Kidney capillary endothelial cell (primary cell): Measurements from ENCODE around the gene PHLDB3.
"Not testable (repeated sequence)": the region's sequence is repeated elsewhere in the genome, so short reads cannot be mapped to it uniquely, and the experiment has no call there.

Experiments used
- DNase-seq: peaks from one replicate; pipeline ENCODE4 v3.0.0-alpha.2; 2018; ENCODE audit warnings: low spot score

PHLDB3 gene

DNA sequence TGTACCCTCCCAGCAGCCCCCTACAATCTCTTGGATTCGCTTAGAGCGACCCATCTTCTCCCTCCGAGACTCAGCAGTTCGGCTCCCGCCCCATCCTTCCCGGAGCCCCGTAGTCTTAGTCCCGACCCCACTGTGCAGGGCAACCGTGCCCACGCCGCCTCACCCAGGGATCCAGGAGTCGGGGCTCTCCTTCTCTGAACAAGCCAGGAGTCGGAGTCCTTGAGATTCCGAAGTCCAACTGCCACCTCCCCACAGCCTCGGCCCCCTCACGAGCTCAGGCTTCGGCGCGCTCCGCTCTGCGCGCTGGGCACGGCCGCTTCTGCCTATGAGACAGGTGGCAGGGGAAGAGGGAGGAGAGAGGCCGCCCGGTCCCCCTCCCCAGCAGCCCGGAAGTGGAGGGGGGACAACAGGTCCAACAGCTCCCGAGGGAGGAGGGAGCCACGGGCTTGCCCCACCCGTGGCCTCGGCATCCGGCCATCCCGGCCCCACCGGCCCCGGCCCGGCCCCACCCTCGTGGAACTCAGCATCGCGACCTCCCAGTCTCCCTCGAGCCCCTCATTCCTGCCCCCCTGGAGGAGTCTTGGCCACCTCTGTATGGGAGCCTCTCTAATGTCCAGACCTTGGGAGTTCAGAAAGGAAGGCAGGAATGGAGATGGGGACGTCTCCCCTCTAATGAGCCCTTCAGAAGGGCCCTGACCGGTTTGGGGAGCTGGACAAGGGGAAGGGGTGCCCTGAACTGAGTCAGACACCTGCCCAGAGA, at the start of gene PHLDB3:
TSS of gene PHLDB3 (minus strand) at position 321 of the 760 bp plus-strand sequence. CDS start 628 bp downstream, outside the sequence.
- DNase-seq, result no peak

DNA sequence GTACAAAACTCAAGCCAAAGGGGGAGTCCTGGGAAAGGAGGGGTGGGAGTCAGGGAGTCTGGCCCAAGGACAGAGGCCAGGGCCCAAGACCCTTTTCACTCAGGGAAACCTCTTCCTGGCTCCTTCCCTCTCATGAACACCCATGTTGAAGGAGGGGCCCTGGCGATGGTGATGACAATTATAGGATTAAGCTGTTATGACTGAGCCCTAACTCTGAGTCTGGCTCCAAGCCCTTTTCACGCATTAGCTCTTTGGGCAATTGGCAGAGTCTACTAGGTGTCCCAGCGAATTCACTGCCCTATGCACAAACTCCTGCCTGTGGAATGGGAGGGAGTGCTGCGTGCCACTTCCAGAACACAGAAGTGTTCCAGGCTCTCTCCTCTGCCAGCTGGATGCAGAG, 49.1 kb upstream of the PHLDB3 start:
- no peak for DNase-seq

DNA sequence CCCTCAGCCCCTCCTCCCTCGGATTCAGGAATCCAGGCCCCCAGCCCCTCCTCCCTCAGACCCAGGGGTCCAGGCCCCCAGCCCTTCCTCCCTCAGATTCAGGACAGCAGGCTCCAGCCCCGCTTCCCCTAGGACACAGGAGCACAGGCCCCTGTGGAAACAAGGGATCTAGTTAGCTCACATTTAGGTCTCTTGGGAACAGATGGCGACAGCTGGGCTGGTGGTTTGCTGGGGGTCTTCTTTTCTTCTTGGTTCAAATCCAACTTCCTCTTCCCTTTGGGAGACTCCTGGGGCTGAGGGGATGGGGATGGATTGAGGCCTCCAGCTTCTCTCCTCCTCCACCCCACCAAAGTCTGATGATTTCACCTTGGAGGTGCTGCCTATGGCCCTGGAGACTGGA, 48.1 kb upstream of the PHLDB3 start:
- DNase-seq, result no peak

DNA sequence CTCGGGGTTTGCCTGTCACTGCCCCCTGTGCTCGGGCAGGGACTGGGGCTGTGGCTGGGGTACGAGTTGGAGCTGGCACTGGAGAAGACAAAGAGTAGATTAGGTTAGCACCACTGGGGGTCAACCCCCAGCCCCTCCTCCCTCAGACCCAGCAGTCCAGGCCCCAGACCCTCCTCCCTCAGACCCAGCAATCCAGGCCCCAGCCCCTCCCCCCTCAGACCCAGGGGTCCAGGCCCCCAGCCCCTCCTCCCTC, 47.6 kb upstream of the PHLDB3 start:
- no peak for DNase-seq

DNA sequence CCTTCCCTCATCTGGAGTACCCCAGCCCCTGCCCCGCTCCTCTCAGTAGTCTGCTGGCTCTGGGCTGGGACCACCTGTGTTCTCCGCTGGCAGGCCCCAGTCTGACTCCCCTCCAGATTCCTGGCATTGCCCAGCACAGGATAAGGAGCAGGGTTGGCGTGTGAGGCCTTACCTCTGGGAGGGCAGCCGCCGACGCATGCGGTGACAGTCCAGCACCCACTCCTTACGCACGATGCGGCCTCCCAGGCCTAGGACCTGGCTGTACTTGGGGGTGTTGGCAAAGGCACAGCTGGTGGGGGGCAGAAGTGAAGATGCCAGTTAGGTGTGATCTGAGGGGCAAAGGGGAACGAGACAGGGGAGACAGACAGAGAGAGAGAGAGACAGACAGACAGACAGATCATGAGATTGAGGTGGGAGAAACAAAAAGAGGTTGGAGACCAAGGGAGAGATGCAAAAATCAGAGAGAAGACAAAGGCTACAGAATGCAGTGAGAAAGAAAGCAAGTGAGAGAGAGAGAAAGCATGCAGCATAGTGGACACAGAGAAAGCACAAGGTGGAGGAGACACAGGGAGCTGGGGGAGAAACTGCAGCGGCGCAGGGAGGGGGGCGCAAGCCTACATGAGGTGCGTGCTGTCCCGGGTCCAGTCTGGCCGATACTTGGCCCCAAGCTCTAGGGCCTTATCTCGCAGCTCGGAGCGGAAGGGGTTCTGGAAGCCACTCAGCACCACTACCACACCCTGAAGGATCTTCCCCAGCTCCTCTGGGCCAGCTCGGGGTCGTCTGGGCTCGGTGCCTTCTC, 47.1 kb upstream of the PHLDB3 start:
- DNase-seq, result no peak

DNA sequence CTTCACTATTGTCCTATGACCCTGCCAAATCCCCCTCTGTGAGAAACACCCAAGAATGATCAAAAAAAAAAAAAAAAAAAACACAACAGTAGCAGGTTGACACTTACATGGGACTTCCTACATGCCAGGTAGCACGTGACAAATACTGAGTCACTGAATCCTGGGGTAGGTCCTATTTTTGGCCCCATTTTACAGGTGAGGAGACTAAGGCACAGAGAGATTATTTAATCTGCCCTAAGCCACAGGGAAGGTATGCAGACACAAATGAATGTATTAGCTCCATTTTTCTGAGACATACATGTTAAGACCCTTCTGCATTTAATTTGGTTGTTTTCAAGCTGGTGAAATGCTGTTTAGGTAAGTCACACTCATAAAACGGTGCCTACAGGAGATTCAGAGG, 44.2 kb upstream of the PHLDB3 start:
- DNase-seq, result no peak

DNA sequence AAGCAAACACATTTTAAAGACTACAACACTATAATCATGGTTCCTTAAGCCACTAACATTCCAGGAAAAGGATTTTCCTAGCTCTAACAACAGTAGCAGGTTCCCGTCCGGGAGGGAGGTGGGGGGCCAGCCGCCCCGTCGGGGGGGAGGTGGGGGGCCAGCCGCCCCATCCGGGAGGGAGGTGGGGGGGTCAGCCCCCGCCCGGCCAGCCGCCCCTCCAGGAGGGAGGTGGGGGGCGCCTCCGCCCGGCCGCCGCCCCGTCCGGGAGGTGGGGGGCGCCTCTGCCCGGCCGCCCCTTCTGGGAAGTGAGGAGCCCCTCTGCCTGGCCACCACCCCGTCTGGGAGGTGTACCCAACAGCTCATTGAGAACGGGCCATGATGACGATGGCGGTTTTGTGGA, 43.4 kb upstream of the PHLDB3 start:
- DNase-seq, result not testable (repeated sequence)

DNA sequence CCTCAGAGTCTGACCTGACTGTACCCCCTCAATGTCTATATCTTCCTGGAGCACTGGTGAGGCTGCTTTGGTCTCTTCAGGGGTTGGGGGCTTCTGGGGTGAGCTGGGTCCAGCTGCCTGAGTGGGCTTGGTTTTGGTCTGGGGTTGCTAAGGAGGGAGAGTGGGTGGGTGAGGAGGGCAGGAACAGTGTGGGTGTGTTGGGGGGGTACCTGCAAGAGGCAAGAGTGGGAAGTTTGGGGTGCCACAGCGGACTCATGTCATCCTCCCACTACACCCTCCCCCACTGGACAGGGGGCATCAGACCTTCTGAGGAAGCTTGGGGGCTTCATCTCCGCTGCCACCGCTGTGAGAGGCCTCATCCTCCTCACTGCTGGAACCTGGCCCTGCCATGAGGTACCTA, 42.0 kb upstream of the PHLDB3 start:
- no peak for DNase-seq

DNA sequence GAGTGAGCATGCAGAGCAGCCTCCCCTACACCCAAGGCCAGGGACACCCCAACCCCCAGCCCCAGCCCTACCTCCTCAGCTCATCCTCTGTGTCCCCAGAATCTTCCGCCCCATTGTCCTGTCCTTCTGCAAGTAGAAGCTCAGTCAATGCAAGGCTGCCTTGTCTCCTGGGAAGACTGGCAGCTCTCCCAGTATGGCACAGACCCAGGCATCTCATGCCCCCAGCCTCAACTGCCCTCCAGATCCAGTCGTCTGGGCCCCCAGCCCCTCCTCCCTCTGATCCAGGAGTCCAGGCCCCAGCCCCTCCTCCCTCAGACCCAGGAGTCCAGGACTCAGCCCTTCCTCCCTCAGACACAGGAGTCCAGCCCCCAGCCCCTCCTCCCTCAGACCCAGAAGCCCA, 41.4 kb upstream of the PHLDB3 start:
- no peak for DNase-seq

DNA sequence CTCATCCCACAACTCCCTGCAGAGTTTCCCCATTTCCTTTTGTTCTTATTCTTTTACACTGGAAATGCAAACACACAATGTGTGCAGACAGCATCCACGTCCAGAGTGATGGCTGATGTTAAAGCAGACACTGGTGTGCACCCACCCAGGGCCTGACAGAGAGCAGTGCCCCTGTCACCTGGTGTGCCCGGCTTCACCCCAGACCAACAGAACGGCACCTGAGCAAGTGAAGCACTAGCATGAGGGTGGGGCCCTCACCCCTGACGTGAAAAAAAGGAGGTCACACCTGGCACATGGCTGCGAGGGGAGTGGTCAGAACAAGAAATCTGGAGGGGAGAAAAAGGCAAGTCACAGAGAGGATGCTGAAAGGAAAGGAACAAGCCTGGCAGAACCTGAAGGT, 40.7 kb upstream of the PHLDB3 start:
- DNase-seq, result no peak

DNA sequence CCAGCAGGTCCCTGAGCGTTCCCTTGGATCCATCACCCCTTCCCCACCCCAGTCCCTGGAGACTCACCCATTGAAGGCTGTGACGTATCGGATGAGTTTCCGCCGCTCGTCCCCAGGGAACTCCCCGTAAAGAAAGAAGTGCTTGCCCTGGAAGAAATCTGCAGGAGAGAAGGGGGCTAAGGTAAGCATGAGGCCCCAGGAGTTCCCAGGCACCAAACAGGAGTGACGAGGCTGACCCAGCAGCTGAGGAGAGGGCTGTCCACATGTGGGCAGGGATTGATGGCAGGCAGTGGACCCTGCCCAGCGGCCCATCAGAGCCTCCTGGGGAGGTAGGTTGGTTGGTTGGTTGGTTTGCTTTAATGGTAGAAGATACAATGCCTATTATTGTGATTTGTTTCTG, 39.5 kb upstream of the PHLDB3 start:
- no peak for DNase-seq

DNA sequence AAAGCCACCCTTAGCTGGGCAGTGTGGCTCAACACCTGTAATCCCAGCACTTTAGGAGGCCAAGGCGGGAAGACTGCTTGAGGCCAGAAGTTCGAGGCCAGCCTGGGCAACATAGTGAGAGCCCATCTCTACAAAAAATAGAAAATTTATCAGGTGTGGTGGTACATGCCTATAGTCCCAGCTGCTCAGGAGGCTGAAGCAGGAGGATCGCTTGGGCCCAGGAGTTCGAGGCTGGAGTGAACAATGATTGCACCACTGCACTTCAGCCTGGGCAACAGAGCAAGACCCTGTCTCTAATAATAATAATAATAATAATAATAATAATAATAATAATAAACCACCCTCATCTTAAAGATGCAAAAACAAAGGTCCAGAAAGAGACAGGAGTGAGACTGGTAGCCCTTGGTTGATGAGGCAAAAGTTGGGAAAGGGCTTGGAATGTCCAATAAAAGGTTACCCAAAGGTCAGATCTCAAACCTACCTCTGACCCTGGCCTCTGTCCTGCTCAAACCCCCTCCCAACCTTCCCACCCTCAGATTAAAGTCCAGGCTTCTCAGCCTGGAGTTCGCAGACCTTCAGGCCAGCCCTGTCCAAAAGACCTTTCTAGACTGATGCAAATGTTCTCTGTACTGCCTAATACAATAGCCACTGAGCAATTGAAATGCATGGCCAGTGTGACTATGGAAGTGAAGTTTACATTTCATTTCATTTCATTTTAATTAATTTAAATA, 37.5 kb upstream of the PHLDB3 start:
- DNase-seq, result no peak

DNA sequence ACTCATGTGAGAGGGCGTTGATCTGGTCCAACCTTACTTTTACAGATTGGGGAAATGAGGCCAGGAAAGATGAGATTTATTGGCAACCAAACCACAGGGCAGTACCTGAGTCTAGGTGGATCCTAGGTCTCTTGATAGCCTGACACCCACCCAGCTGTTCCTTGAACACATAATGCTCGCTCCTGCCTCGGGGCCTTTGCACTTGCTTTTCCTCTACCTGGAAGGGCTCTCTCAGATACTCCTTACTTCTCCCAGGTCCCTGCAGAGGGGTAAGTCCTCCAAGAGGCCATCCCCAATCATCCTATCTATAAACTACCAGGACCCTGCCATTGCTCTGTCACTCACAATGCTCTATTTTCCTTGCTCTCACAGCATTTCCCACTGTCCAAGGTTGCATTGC, 35.8 kb upstream of the PHLDB3 start:
- no peak for DNase-seq

DNA sequence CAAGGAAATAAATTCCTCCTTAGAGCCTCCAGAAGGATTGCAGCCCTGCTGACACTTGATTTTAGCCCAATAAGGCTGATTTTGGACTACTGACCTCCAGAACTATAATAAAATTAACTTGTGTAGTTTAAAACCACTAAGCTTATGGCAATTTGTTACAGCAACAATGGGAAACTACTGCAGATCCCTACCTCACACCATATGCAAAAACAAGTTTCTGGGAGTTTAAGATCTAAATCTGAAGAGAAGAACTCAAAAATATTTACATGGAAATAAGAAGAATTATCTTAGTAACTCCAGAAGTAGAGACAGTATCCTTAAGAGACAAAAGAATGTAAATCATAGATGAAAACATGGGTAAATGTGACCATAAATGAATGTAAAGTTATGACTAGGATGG, 34.4 kb upstream of the PHLDB3 start:
- no peak for DNase-seq

DNA sequence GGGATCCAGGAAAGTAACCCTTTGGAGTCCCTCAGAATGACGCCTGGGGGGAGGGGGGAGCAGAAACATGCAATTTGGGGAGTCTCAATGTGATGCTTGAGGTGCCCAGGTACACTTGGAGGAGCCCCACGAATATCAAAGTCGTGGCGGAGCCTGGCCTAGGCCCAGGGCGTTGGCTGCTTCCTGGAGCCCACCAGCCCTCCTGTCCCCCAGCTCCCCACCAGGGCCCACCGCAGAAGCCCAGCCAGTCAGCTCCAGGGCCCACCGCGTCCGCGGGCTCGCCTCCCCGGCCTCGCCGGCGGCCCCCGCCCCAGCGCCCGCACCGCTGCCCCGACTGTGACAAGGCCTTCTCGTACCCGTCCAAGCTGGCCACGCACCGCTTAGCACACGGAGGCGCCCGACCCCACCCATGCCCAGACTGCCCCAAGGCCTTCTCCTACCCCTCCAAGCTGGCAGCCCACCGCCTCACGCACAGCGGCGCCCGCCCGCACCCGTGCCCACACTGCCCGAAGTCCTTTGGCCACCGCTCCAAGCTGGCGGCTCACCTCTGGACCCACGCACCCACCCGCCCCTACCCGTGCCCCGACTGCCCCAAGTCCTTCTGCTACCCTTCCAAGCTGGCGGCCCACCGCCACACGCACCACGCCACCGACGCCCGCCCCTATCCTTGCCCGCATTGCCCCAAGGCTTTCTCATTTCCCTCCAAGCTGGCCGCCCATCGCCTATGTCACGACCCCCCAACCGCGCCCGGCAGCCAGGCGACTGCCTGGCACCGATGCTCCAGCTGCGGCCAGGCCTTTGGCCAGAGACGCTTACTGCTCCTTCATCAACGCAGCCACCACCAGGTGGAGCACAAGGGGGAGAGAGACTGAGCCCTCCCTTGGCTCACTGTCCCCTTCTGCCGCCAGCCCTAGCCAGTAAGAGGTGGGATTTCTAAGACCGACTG, 30.5 kb upstream of the PHLDB3 start:
- DNase-seq, result peak; percentile 68

DNA sequence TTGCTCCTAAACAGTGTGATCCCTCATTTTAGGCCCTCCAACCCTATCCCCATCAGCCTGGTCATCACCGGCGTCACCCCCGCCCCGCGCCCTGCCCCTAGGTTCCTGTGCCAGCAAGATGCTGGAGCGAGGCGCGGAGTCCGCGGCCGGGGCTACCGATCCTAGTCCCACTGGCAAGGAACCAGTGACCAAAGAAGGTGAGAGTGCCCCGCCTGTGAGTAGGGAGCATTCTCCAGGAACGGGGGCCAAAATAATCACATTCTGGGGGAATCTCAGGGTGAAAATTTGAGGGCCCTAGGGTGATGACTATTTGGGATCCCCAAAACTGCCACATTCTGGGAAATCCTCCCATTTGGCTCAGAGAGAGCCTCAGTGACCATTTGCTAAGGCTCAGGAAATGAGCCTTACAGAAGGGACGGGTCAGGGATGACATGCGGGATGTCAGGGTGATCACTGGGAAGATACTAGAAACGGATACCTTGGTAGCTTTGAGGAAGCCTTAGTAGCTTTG, 29.8 kb upstream of the PHLDB3 start:
- DNase-seq, result no peak

DNA sequence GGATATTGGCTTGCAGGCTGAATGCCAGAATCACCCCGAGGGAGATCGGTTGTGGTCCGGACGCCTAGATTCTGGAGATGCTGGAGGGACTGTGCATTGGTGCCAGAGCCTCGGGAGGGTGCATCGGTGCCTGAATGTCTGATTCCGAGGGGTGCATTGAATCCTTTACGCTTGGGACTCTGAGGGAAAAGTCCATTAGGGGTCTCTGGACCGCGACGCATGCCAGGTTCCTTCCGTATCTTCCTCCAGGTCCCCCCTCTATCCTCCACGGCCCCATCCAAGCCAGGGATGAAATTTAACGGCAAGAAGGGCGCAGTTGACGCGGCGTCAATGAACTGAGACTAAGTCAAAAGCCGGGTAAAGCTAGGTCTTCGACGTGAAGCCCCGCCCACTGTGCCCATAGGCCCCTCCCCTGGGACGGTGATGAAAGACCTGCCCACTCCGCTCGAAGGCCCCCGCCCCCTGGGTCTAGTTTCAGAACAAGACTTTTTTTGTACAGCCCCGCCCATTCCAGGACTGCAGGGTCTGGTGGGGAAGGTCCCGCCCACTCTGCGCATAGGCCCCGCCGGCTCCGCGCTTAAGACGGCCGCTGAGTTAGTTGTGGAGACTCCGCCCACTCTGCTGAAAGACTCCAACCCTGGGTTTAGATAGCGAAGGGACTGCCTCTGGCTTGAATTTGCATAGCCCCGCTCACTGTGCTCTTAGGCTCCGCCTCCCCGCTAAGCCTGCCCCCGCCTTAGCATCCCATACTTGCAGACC, 29.2 kb upstream of the PHLDB3 start:
- DNase-seq, result peak; percentile 99

DNA sequence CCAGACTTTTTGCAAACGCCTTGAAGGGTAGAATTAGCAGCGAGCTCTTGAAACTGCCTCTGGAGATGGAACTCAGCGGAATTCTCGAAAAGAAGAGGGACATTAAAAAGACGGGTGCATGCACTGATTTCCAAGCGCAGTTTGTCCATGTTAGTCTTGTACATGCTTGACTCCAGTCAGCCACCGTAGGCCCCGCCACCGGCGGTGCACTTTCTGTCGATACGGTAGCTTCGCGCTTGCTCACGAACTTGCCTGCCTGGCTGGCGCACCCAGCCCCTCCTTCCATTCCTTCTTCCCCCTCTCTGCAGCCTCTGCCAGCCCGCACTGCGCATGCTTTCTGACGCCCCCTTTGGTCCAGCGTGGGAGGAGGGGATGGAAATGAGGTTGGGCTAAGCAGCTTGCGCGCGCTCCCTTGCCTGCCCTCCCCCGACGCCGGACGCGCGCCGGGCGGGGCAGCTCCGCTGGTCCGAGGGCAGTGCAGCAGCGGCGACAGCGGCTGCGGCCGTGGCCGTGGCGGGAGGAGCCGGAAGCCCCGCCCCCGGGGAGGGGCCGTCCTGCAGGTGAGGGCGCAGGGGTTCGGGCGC, 28.5 kb upstream of the PHLDB3 start, which contains the start of gene ZNF575:
TSS of gene ZNF575 (plus strand) at position 227 of the 584 bp plus-strand sequence. CDS start 1,235 bp downstream, outside the sequence.
- peak; percentile 69 for DNase-seq

DNA sequence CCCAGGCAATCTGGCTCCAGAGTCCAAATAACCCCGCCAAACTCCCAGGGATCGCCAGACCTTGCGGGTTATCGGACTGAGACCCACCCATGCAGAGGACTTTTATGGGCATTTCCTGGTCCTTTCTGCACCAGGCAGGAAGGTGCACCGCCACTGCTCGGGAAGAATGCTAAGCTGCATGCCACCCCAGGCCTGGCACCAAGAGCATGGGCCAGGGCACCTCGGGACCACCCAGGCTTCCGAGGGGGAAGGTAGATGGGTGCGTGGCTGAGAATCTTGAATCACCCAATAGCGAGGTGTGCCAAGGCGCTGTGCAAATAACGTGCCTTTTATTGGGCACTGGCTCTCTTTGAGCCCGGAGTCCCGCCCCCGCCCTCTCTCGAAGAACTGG, 28.0 kb upstream of the PHLDB3 start:
- no peak for DNase-seq

DNA sequence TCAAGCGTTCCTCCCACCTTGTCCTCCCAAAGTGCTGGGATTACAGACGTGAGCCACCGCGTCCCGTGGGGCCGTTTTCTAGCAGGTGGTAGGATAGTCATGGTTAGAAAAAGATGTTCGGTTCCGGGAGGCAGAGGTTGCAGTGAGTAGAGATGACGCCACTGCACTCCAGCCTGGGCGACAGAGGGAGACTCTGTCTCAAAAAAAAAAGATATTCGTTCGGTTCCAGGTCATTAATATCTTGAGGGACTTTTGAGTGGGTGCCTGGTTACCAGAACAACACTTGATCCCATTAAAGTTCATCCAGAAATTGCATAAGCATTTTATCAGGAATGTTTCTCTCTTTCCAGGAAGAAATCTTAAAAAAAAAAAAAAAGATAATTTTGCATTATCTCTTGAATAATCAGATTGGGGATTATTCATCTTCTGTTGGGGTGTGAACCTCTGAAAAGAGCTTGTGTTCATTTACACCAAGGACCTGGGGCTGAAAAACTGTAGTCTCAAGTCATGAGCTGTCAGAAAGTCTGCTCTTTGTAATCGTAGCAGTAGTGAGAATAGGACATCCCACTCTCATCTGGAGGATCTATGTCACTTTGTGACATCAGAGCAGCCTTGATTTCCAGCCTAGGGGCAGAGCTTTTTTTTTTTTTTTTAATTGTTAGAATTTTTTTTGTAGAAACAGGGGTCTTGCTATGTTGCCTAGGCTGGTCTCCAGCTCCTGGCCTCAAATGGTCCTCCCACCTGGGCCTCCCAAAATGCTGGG, 23.5 kb upstream of the PHLDB3 start:
- DNase-seq, result no peak
